ENCODE results near the gene CSF1R.
"Not testable (repeated sequence)": the region's sequence is repeated elsewhere in the genome, so short reads cannot be mapped to it uniquely, and the experiment has no call there.

The CSF1R gene

GRCh38 chr5:150103678-150104549 is 17.6 kb upstream of the CSF1R start:
- no peak for DNase-seq (ENCODE audit: low read depth)

- DNase-seq (ENCODE audit: low read depth), result no peak
Measured at GRCh38 chr5:150101023-150101422, 14.7 kb upstream of the CSF1R start.

- DNase-seq (ENCODE audit: low read depth), result no peak
Measured at GRCh38 chr5:150097152-150097551, 10.8 kb upstream of the CSF1R start.

GRCh38 chr5:150092159-150092787 is 5.9 kb upstream of the CSF1R start:
- no peak for DNase-seq (ENCODE audit: low read depth)

DNA sequence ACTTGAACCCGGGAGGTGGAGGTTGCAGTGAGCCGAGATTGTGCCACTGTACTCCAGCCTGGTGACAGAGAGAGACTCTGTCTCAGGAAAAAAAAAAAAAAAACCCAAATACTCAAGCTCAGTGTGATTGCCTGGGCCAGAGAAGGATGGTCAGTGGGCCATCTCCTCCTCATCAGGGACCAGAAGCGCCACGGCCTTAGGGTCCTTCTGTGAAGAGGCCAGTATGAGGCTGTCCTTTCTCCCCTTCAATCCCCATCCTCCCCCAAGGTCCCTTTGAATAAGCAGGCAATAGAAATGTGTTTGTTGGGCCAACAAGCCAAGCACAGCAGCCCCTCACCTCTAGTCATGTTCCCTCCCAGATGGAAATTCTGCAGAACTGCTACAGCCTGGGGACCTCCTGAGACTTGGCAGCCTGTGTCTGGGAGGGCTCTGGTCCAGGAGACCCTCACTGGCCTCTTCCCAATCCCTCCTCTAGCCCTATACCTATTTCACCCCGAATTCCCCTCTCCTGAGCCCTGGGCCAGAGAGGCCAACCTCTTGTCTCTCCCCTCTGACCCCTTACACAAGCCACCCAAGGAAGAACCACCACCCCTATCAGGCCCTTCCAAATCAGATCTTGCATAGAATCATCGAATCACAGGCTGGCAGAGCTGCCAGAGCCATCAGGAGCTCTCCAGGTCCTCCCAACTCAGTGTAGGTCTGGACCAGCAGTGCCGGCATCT is 1.0 kb downstream of the CSF1R start:
- no peak for DNase-seq (ENCODE audit: low read depth)

DNA sequence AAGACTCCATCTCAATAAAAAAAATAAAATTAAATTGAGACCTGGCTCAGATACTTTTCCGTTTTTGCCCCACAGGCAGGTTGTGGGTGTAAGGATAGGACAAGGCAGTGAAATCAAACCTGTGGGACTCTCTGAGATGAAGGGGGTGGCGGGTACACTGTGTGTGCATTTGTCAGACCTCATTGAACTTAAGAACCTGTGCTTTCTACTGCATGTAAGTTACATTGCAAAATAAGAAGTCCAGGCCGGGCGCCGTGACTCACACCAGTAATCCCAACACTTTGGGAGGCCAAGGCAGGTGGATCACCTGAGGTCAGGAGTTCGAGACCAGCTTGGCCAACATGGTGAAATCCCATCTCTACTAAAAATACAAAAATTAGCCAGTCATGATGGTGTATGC is 1.6 kb downstream of the CSF1R start:
- DNase-seq (ENCODE audit: low read depth), result not testable (repeated sequence)

DNA sequence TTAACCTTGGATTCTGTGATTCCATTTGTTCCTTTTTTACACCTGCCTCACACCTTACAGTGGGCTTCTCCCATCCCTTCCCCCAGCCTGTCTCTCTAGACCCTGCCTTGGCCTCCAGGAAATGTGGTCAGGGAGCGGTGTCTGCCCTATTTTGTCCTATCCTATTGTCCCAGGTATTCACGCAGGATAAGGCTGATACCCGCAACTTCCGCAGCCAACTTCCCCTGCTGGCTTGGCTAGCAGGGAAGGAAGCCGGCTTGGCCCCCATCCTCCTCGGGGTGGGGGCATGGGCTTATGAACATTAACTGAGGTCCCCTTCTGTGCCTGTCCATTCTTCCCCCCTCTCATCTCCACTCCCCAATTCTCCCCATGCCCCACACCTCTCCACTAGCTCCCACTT is 3.5 kb downstream of the CSF1R start:
- no peak for DNase-seq (ENCODE audit: low read depth)

- DNase-seq (ENCODE audit: low read depth), result no peak
Measured at GRCh38 chr5:150082374-150082773, 4.0 kb downstream of the CSF1R start.

DNA sequence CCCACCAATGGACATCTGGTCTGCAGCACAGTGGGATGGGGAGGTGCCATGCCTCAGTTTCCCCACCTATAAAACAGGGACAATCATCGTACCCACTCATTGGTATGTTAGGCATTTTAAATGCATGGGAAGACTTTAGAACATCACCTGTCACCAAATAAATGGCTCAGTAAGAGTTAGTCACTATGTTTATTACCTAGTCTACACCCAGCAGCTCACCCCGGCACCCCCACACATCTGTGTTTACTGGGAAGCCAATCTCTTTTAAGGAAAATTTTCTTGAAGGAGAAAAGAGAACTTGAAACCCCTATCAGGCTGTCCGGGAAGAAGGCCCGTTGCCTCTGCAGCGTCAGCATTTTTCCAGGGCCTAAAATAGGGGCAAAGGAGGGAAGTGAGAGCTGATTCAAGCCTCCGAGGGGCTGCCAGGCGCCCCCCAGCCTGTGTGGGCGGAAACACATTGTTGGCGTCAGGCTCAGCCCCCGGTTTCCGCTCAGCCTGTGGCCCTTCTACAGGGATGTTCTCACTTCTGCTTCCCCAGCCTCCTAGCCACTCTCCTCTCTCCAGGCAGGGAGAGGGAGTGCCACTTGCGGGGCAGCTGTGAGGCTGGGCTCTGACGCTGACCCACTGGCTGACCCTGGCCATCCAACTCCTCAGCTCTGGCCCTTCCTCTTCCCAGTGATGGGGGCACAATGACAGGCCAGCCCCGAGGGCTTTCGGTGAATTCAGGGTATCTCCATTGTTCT is 4.6 kb downstream of the CSF1R start:
- DNase-seq (ENCODE audit: low read depth), result no peak

- DNase-seq (ENCODE audit: low read depth), result no peak
Measured at GRCh38 chr5:150080696-150081435, 5.5 kb downstream of the CSF1R start.

DNA sequence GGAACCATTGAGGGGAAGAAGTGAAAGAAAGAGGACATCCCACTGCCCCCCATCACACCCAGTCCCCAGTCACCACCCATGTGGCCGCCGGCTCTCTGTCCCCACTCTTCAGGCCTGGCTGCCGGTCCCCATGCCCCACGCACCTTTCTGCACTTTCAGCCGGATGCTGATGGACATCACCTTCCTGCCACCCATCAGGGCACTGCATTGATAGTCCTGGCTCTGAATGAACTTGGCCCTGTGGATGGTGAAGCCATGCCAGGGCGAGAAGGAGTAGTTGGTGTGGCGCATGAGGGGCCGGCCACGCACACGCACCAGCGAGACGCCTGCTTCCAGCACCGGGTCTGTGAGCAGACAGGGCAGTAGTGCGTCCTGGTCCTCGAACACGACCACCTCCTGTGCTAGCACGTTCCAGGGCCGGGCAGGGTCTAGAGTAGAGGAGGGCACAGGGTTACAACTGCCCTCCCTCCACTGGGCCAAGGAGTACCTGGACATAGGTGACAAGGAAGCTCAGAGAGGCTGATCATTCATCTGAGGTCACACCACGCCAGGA is 6.4 kb downstream of the CSF1R start:
- no peak for DNase-seq (ENCODE audit: low read depth)

DNA sequence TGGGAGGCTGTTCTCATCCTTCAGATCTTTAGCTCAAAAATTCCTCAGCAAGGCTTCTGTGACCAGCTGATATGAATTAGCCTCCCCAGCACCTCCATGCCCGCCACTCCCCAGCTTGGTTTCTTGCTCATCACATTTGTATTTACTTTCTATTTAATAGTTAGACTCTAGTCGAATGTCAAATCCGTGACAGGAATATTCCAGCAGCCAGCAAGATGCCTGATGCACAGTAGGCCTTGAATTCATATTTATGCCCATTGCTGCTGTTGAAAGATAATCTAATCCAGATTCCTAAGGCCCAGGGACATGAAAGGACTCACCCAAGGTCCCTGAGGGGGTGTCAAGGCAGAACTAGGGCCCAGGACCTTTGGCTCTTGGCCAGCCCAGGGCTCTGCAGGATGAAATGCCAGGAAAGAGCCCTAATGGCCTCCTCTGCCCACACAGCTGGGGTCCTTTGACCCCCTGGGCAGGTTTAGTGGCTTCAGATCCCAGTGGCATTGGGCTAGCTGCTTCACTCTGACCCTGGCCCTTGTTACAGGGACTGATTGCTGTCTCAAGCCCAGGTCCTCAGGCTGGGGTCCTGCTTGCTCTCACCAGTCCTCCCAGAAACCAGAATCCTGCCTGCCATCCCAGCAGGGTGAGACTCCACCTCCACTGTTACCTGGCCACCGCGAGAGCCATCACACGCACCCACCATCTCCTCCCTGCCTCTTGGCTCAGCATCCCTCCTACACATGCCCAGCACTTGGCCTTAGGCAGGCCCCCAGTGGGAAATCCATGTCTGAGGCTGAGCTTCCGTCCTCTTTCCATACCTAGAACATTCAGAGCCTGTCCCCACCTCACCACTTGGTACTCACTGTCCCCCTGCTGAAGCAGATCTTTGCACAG is 7.3 kb downstream of the CSF1R start:
- no peak for DNase-seq (ENCODE audit: low read depth)

DNA sequence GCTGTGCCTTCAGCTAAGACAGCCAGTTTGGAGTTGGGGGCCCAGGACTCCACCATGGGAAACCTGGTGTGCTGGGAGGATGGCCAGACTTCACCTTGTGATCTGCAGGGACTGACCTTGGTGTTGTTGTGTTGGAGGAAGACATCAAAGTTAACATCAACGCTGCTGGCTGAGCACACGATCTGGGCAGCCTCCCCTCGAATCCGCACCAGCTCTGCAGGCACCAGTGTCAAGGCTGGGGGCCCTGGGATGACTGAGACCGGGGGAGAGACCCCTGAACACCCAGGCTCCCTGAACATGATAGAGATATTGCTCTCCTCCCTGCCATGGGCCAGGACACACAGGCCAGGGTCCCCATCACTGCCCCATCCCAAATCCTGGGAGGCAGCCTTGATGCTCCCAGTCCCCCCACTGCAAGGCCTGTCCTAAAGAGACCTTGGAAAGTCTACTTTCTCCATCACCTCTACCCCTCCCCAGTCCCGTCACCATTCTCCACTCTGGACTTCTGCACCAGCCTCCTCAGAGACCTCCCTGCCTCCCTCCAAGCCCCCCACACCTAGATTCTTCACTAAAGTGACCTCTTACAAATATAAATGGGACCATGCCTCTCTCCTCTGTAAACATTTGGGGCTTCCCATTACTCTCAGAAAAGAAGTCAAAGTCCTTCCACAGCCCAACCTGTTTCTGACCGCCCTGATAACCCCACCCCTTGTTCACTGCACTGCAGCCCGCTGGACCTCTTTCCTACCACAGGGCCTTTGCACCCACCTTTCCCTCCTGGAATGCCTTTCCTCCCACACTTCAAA is 8.2 kb downstream of the CSF1R start:
- DNase-seq (ENCODE audit: low read depth), result no peak

GRCh38 chr5:150077060-150077459 is 9.3 kb downstream of the CSF1R start:
- DNase-seq (ENCODE audit: low read depth), result no peak

DNA sequence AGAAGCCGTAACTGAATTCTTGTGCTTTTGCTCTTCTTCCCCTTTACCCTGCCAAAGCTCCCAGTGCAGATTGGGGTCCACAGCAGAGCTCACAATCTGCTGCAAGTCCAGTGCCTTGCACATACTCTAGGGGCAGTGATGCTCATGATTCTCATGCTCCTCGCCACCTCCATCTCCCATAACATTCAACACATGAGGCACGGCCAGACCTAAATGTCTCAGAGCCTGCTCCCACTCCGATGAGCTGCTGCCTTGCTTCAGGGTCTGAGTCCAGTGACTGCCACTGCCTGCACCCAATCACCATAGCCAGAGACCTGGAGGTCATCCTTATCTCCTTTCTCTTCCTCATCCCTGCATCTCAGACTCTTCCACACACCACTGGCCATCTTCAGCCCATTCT is 10.5 kb downstream of the CSF1R start:
- no peak for DNase-seq (ENCODE audit: low read depth)

DNA sequence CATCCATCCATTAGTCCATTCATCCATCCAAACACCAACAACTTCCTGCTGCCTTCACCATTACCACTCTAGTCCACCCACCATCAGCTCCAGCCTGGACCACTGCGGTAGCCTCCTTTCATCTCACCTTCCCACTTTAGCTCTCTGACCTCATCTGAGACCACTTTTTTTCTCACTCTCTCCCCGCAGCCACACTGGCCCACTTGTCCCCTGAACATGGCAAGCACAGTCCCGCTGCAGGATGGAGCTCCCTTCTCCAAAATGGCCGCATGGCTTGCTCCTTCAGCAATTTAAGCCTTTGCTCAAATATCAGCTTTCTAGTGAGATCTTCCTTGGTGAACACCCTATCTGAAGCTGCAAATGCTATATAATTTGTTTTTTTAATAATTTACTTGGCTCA is 11.1 kb downstream of the CSF1R start:
- DNase-seq (ENCODE audit: low read depth), result no peak

DNA sequence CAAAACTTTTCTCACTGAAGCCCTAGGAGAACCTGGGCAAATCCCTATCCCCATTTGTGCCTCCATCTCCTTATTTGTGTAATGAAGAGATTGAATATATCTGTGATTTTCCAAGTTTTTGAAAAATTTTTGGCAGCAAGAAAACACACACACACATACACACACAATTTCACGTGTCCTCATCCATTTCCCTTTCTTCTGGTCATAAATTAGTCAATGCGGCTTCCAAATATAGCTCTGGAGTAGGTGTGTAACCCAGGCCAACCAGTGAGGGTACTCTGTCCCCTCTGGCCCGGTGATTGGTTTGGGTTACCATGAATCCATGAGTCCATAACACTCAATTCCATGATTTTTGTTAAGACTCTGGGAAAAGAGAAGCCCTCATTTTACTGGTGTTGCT is 12.7 kb downstream of the CSF1R start:
- no peak for DNase-seq (ENCODE audit: low read depth)

DNA sequence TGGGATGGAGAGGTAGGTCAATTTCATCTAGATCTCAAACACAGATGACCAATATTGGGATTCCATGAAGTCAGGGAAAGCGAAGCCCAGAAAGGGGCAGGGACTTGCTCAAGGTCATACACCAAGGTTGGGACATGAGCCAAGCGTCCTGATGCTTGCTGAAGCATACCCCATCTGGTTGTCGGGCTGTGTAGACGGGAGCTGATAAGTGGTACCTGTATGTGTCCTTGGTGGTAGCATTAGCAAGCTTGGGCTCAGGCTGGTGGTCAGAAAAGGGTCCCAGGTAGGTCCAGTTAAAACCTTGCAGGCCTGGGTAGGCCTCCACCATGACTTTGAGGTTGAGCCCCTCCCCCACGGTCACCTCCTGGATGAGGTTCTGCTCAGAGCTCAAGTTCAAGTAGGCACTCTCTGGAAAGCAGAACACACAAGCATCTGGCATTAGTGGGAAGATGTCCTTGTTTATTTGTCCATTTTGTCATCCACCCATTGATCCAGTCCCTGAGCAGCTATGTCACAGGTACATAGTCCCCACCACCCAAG is 13.2 kb downstream of the CSF1R start:
- DNase-seq (ENCODE audit: low read depth), result no peak

DNA sequence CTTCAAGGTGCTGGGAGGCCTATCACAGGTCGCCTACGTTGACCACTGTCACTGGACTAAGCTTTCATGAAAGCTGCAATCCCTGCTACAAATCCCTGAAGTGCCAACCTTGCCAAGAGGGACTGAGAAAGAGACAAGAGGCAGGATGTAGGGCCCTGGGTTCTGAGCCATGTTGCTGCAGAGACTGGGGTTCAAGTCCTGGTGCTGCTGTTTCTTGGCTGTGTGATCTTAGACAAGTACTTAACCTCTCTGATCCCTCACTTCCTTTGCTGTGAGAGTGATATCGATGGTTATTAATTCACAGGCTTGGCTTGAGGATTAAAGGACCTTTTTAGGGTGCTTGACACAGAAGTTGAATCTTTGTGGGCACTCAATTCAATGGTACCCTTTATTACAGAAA is 15.5 kb downstream of the CSF1R start:
- DNase-seq (ENCODE audit: low read depth), result no peak
